Small intestine (tissue), 7 donors: Measurements from ENCODE around the gene L3MBTL2. TPM values are rescaled to one million over a fixed set of nuclear protein-coding genes. Genes with fewer than 3 reads are reported as not detected.
"Not testable (repeated sequence)": the region's sequence is repeated elsewhere in the genome, so short reads cannot be mapped to it uniquely, and the experiment has no call there.

Experiments
- DNase-seq, 2 donors: peaks; one replicate each; pipeline versions ENCODE4 v3.0.0 to v3.0.0-alpha.2; 2013
- FAIRE-seq: peaks from 2 replicates; lab custom pipeline; 2012; peaks lifted over from hg19 to GRCh38; lab: Jason Lieb, UNC
- H3K27ac ChIP-seq, 3 donors: one replicate each; pipeline ENCODE4 v1.5.1; 2013; ENCODE audit warnings: low read length in 2 of 3, mild to moderate bottlenecking in 2 of 3, control low read depth in 1 of 3, inconsistent platforms in 1 of 3, low read depth in 1 of 3, moderate library complexity in 1 of 3
- H3K27me3 ChIP-seq, 3 donors: one replicate each; pipeline ENCODE4 v1.6.1; 2013; ENCODE audit warnings: low read length in 3 of 3, inconsistent platforms in 1 of 3; ENCODE audit not compliant: control insufficient read depth in 3 of 3, insufficient read depth in 3 of 3
- H3K36me3 ChIP-seq, 3 donors: one replicate each; pipeline ENCODE4 v1.6.1; 2013; ENCODE audit warnings: low read length in 3 of 3, inconsistent platforms in 1 of 3, low read depth in 1 of 3, mild to moderate bottlenecking in 1 of 3, moderate library complexity in 1 of 3; ENCODE audit not compliant: control insufficient read depth in 3 of 3, insufficient read depth in 2 of 3
- H3K4me1 ChIP-seq, 3 donors: one replicate each; pipeline ENCODE4 v1.6.1; 2013; ENCODE audit warnings: low read length in 2 of 3, inconsistent platforms in 1 of 3, low read depth in 1 of 3, mild to moderate bottlenecking in 1 of 3, moderate library complexity in 1 of 3; ENCODE audit not compliant: control insufficient read depth in 3 of 3, insufficient read depth in 2 of 3
- H3K4me3 ChIP-seq, 3 donors: one replicate each; pipeline ENCODE4 v1.5.1; 2013; ENCODE audit warnings: low read length in 3 of 3, control low read depth in 1 of 3, inconsistent platforms in 1 of 3, low read depth in 1 of 3, mild to moderate bottlenecking in 1 of 3, moderate library complexity in 1 of 3
- H3K9me3 ChIP-seq, 2 donors: one replicate each; pipeline ENCODE4 v1.6.1; 2013; ENCODE audit warnings: low read depth in 1 of 2, low read length in 1 of 2; ENCODE audit not compliant: control insufficient read depth in 2 of 2, insufficient read depth in 1 of 2
- WGBS, 3 donors: extraction: QIAGEN DNeasy Blood & Tissue Kit; methylation state at CpG; one replicate each; pipeline ENCODE4 v1.1.7; 2013; 5-methylcytosine and 5-hydroxymethylcytosine counted together
- polyA plus RNA-seq, 4 donors: library from polyadenylated mRNA; stranded (reverse) in 3 of 4; unstranded in 1 of 4; fragments of 200-250 nt in 3 of 4; fragments of 120-200 nt in 1 of 4; gene quantifications; one replicate each; pipeline versions ENCODE4 v1.2.1 to v1.2.3, GENCODE V29; 2013
- donor health status: healthy with polysubstance abuse.
- donor health status: control.
- donor health status: control.
- donor health status: Bipolar disorder and iron deficiency.
- donor health status: healthy.

L3MBTL2 gene
- polyA plus RNA-seq, 4 donors = 10.1 to 16.2 (median 13.4) TPM

- Histone ChIP-seq H3K27ac (no peak overlapping the region), H3K27me3 (no peaks in the 10 kb centered on the region), H3K36me3 (peaks cover 17 to 91% (median 26%) of the 10 kb centered on the region in 3 donors), H3K4me3 (no peak overlapping the region), H3K9me3 (no peaks in the 10 kb centered on the region), H3K4me1 (no peaks in the 10 kb centered on the region)
- FAIRE-seq = no peak
- WGBS, 3 donors = 96 to 98% (median 96%) methylated on average over 12 of the region's 12 CpGs
- no peak for DNase-seq
Measured at GRCh38 chr22:41250127-41250526, 45.0 kb downstream of the L3MBTL2 start.

- H3K4me1 ChIP-seq = no peaks in the 10 kb centered on the region
- no peak for FAIRE-seq
- DNase-seq = no peak
- no peak overlapping the region for H3K4me3 ChIP-seq
- no peaks in the 10 kb centered on the region for H3K9me3 ChIP-seq
- H3K27ac ChIP-seq = no peak overlapping the region
- peaks cover 17 to 92% (median 21%) of the 10 kb centered on the region in 3 donors for H3K36me3 ChIP-seq
- 95 to 96% (median 96%) methylated on average over 8 of the region's 8 CpGs for WGBS, 3 donors
- H3K27me3 ChIP-seq = no peaks in the 10 kb centered on the region
Measured at GRCh38 chr22:41252365-41252764, 47.3 kb downstream of the L3MBTL2 start.

DNA sequence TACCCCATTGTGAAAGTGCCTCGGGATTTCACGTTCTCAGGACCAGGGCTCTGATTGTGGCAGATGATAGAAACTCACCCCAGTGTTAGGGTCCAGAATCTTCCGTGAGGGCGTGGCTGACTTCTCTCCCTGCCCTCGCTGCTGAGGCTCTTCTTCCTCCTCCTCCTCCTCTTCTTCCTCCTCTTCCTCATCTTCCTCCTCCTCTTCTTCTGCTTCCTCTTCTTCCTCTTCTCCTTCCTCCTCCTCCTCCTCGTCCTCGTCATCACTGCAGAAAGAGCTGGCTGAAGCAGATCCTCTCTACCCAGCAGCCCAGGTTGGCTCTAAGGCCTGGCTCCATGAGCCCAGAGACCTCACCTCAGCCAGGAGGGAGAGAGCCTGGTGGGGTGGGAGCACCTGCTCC, 49.1 kb downstream of the L3MBTL2 start:
- whole genome bisulfite sequencing, 3 donors = 88 to 94% (median 93%) methylated on average over 7 of the region's 7 CpGs
- Histone ChIP-seq H3K27me3 (no peaks in the 10 kb centered on the region), H3K4me3 (no peak overlapping the region), H3K36me3 (peaks cover 14 to 92% (median 24%) of the 10 kb centered on the region in 3 donors), H3K9me3 (no peaks in the 10 kb centered on the region), H3K4me1 (no peaks in the 10 kb centered on the region), H3K27ac (no peak overlapping the region)
- FAIRE-seq = no peak
- no peak for DNase-seq

DNA sequence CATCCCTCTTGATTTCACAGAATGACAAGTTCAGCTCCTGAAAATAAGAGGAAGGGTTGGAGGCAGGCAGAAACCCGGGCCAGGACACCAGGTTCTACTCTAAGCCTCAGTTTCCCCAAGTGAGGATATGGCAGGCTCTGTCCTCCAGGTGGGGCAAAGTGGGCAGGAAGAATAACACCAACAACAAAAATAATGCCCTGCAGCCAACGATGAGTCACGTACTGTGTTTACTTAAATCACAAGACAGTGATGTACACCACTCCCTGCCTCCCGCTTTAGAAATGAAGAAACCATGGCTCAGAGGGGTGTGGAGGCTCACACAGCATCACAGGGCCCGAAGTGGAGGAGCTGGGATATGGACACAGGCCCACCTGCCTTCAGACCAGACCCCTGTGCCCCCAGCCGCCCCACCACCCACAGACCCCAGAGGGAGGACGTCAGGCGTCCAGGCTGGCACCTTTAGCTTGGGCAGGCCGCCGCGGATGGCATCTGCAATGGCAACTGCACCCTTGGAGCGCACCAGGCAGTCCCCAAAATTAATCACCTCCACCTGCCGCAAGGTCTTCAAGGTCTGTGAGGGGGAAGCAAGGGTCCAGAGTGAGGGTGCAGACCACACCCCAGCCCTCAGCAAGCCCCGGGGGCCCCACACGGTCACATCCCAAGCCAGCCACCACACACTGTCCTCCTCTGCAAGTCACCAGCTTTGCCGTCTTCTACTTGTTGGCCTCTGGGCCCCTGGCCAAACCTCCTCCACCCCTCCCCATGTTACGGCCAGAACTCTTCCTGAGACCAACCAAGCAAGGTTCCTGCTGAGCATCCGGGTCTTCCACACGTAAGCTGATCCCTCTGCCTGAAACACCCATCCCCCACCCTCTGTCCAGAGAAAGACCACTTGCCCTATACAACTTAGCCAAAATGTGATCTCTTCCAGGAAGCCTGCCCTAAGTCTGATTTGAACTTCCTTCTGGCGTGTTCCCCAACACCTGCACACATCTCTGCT, 51.4 kb downstream of the L3MBTL2 start:
- Histone ChIP-seq H3K4me1 (no peaks in the 10 kb centered on the region), H3K4me3 (no peak overlapping the region), H3K36me3 (peaks cover 8 to 89% (median 17%) of the 10 kb centered on the region in 3 donors), H3K27me3 (no peaks in the 10 kb centered on the region), H3K27ac (no peak overlapping the region), H3K9me3 (no peaks in the 10 kb centered on the region)
- FAIRE-seq = no peak
- no peak for DNase-seq
- WGBS, 3 donors = 83 to 90% (median 87%) methylated on average over 20 of the region's 20 CpGs

DNA sequence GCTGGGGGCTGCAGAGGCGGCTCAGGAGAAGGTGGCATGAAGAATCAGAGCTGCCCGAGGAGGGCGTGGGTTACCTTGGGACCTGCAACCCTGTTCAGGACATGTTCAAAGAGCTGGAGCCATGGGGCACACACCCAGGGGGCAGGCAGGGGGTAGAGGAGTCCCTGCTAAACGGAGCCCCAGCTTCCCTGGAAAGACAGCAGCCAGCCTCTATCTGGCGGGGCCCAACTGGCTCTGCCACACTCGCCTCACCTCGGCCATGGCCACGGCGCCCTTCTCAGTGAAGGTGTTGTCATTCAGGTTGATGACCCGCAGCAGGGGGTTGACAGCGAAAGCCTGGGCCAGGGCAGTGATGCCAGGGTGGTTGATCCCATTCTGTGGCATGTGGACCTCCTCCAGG, 52.6 kb downstream of the L3MBTL2 start:
- H3K4me3 ChIP-seq = no peak overlapping the region
- peaks cover 6 to 95% (median 15%) of the 10 kb centered on the region in 3 donors for H3K36me3 ChIP-seq
- no peak for FAIRE-seq
- 94 to 97% (median 96%) methylated on average over 9 to 11 of the region's 11 CpGs for WGBS, 3 donors
- no peak for DNase-seq
- H3K27ac ChIP-seq = no peak overlapping the region
- no peaks in the 10 kb centered on the region for H3K27me3 ChIP-seq
- H3K4me1 ChIP-seq = no peaks in the 10 kb centered on the region
- H3K9me3 ChIP-seq = no peaks in the 10 kb centered on the region

DNA sequence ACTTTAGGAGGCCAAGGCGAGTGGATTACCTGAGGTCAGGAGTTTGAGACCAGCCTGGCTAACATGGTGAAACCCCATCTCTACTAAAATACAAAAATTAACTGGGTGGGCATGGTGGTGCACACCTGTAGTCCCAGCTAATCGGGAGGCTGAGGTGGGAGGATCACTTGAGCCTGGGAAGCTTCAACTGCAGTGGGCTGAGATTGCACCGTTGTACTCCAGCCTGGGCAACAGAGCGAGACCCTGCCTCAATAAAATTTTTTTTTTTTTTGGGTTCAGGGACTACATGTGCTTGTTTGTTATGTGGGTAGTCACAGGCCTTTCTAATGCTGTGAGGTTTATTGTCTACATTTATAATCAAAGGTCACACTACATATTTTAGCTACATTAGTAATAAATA, 54.6 kb downstream of the L3MBTL2 start:
- H3K36me3 ChIP-seq = peaks cover 12 to 94% (median 13%) of the 10 kb centered on the region in 3 donors
- 97 to 100% (median 97%) methylated on average over 4 of the region's 4 CpGs for WGBS, 3 donors

DNA sequence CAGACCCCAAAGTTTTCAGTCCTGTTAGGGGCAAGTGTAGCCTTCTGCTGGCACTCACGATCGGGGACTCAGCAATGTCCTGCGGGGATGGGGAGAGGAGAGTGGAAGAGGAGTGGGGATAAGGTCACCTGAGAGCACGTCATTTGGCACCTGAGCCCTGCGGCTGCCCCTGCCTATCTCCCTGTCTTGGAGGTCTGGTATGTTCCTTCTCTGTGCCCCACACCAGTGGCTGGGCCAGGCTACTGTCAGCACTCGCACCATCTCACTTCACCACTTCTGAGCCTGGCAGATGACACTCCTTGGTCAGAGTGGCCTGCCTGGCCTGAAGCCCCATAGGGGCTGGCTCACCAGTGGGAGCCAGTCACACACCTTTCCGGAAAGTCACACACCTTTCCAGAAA, 55.8 kb downstream of the L3MBTL2 start:
- WGBS, 3 donors = 96 to 99% (median 97%) methylated on average over 7 of the region's 7 CpGs
- DNase-seq (no peak), FAIRE-seq (no peak)
- H3K27ac ChIP-seq = no peak overlapping the region
- peaks cover 13 to 92% (median 18%) of the 10 kb centered on the region in 3 donors for H3K36me3 ChIP-seq
- no peaks in the 10 kb centered on the region for H3K27me3 ChIP-seq
- no peaks in the 10 kb centered on the region for H3K4me1 ChIP-seq
- no peaks in the 10 kb centered on the region for H3K9me3 ChIP-seq
- H3K4me3 ChIP-seq = no peak overlapping the region

More for the DNA sequence above, 54.6 kb downstream of the L3MBTL2 start:
- H3K27ac ChIP-seq, H3K9me3 ChIP-seq, H3K4me1 ChIP-seq, FAIRE-seq, H3K27me3 ChIP-seq, DNase-seq, H3K4me3 ChIP-seq: not testable (repeated sequence)

DNA sequence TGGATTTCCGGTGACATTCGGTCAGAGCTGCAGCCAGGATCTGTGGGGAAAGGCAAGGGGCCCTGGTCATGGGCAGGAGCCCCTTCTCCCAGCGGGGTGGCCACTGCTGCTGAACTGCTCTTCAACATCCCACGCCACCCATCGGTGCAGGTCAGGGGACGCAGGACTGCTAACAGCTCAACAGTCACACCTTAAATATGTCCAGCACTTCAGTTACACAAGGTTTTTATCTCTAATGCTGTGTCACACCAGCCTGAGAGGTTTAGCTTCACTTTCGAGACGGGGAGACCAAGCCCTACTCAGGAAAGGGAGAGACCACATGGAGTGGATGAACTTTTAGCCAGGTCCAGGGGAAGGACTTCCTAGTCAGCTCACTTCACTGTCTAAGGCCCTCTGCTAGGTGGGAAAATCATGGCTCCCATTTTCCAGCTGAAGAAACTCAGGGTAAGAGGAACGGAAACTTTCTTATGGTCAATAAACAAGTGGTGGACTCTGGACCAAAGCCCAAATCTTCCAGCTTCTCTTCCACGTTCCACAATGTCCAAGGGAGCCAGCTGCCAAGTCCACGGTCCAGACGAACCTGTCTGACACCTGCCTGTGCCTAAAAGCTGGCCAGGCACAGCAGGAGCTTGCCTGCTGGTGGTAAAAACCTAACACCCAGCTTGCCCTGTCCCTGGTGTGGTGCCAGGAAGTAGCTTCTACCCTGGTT, 56.6 kb downstream of the L3MBTL2 start:
- WGBS, 3 donors = 70 to 80% (median 71%) methylated on average over 12 of the region's 12 CpGs
- Histone ChIP-seq H3K4me1 (no peaks in the 10 kb centered on the region), H3K9me3 (no peaks in the 10 kb centered on the region), H3K4me3 (no peak overlapping the region), H3K27ac (no peak overlapping the region), H3K27me3 (no peaks in the 10 kb centered on the region), H3K36me3 (peaks cover 13 to 87% (median 18%) of the 10 kb centered on the region in 3 donors)
- no peak for DNase-seq
- no peak for FAIRE-seq
